SW480 (cell line): ENCODE measurements around the gene ZSCAN2.

Experiments
- DNase-seq: peaks from one replicate; pipeline ENCODE4 v3.0.0-alpha.2; 2016; ENCODE audit warnings: low spot score

ZSCAN2 gene

DNA sequence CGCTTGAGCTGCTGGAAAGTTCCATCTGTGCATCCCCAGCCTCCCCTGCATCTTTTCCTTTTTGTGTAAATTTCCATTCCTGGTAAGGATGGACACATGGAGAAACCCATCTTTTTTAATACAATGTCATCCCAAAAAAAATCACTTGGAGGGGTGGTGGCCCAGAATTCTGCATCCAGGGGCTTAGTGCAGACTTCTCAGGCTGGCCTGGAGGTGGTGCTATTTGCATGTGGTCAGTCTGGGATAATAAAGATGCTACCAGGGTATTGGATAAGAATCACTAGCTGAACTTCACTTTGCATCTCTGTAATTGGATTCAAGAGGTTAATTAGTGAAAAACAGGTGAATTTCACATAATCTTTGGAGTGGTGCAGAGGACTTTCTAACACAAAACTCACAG lies 1.8 kb upstream of the ZSCAN2 start:
- peak; percentile 58 for DNase-seq

DNA sequence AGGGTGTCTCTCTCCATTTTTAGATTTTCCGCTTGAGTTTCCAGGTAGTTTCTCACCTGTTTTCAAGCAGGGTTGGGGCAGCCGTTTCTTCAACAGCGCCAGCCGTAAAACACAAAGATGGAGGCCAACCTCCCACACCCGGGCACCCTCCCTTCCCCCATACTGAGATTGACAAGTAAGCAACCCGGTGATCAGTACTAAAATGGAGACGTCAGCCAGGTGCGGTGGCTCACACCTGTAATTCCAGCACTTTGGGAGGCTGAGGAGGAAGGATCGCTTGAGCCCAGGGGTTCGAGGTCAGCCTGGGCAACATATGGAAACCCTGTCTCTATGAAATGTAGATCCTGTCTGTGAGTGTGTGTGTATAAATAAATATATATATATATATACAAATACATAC lies 903 bp upstream of the ZSCAN2 start:
- no peak for DNase-seq

DNA sequence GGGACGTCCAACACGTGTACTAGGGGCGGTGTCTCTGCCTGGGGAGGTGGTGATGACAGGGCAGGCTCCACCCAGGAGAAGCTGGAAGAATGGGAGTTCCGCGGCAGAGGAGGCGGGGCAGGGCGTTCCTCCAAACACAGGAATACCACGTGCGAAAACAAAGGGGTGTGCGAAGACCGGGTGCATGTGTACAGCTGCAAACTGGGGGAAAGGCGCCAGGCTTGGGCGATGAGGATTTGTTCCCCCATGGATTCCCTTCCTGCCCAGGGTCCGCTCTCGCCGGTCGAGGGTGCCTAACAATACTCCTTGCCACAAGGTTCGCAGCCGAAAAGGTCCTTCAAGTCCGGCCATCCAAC lies 500 bp upstream of the ZSCAN2 start:
- peak; percentile 85 for DNase-seq

DNA sequence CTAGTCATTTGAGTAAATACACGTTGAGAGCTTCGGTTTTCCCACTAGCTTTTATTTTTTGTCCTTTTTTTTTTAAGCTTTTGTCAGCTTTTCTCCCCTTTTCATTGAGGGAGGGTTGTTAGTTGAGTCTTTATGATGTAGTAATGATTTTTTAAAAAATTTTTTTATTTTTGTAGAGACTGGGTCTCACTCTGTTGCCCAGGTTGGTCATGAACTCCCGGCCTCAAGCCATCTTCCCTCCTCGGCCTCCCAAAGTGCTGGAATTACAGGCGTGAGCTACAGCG lies 688 bp downstream of the ZSCAN2 start:
- no peak for DNase-seq

DNA sequence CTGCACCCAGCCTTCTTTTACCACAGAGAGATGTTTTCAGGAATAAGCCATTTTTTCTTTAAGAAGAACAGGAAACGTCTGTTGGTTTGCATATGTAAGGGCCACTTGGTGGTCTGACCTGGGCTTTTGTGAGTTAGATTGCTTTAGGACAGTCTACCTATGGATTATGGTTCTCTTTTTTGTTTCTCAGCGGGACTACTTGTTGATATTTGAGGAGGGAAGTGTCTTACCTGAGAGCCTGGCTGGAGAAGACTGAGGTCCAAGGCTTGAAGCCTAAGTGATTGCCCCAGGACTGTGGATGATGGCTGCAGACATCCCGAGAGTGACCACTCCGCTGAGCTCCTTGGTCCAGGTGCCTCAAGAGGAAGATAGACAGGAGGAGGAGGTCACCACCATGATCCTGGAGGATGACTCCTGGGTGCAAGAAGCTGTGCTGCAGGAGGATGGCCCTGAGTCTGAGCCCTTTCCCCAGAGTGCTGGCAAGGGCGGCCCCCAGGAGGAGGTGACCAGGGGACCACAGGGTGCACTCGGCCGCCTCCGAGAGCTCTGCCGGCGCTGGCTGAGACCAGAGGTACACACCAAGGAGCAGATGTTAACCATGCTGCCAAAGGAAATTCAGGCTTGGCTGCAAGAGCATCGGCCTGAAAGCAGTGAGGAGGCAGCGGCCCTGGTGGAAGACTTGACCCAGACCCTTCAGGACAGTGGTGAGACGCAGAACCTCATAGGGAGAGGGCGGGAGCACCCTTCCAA lies 3.0 kb downstream of the ZSCAN2 start:
- DNase-seq, result no peak

DNA sequence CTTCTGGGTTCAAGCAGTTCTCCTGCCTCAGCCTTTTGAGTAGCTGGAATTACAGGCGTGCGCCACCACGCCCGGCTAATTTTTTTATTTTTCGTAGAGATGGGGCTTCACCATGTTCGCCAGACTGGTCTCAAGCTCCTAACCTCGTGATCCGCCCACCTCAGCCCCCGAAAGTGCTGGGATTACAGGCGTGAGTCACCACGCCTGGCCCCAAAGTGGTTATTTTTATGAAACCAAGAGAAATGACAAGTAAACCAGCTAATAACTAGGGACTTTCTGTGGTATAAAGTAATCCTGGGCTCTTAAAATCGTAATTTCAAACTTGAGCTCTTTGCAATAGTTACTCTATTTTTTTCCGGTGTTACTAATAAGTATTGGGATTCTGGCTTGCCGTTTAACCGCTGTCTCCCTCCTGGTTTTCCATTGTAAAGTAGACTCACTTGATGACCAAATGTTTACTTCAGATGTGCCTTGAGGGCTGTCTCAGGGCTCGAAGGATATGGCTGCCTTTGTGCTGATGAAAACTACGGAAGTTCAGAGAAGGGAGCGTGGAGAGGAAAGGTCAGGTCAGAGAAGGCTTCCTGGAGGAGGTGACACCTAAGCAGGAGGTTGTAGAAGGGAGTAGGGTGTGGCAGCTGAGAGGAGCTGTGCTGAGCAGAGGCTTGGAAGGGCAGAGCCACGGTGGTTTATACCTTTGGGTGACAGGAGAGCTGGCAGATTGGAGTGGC lies 4.2 kb downstream of the ZSCAN2 start:
- no peak for DNase-seq

DNA sequence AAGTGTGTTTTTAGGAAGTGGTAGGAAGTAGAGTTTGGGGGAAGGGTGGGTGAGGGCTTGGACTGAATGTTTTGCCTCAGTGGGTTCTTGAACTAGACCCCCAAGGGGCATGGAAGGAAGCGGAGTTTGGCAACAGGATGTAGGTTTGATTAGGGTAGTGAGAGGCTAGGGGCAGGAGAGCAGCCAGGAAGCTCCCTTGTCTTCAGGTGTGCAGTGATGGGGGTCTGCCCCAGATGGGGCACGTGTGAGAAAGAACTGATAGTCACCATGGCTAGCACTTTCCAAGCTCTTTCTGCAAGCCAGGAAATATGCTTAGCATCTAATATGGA lies 4.7 kb downstream of the ZSCAN2 start:
- DNase-seq, result no peak

DNA sequence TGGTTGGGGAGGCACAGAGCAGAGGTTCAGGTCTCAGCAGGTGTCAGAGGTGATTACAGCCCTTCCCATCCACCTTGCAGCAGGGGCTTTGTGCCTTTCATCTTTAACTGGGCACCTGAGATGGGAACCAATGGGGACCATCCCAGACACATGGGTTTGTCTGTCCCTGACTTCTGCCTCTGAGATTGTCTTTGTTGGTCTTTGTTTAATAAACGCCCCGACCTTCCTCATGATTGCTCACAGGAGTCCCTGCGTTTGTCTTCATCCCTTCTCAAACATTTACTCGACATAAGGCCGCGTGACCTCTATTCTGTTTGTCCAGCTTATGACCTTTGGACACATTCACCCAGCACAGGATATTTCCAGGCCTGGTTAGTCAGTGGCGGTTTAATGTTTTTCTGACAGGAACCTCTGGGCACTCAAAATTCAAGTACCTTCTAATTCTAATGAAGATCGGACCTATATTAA lies 5.9 kb downstream of the ZSCAN2 start:
- DNase-seq, result no peak

DNA sequence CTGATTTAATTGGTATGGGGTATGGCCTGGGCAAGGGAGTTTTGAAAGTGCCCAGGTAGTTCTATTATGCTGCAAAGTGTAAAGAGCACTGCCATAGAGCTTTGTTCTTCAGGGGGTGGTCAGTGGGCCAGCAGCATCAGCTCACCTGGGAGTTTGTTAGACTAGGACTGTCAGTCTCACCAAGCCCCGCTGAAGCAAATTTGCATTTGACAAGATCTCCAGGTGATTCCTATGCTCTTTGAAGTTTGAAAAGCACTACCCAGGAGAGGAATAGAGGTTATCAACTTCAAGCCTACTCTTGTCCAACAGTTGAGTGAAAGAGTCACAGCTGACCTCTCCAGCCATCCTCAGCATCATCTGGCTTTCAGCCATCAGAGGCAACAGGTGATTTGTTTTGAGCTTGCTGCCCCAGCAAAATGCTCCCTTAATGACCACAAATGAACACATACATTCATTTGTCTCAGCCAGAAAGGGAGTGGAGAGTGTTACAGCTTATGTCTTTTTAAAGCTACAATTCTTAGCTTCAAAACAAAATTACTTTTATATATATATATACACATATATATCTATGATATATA lies 8.0 kb downstream of the ZSCAN2 start:
- no peak for DNase-seq

DNA sequence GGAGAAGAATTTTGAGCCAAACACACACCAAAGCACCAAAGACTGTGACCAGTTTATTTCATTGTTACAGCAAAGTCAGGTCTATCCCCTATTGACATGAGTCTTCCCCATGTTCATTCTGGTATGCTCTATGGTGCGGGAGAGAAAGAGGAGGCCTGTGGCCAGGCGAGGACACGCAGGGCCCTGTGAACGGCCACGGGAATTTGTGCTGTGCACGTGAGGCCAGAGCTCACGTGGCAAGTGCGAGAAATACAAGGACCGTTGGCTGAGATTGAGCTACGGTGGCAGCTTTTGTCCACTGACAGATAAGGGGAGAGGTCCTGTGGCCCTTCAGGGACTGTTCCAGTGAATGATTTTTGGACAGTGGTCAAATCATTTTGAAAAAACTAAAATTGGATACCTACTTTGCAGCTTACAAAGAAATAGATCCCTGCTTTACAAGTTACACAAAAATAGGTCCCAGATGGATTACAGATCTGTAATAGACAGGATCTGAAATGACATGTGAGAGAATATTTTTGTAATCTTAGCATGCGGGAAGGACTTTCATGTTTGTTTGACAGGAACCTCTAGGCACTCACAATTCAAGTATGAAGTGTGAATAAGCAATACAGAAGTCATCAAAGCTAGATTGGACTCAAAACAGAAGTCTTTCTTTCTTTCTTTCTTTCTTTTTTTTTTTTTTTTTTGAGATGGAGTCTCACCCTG lies 9.2 kb downstream of the ZSCAN2 start:
- no peak for DNase-seq

DNA sequence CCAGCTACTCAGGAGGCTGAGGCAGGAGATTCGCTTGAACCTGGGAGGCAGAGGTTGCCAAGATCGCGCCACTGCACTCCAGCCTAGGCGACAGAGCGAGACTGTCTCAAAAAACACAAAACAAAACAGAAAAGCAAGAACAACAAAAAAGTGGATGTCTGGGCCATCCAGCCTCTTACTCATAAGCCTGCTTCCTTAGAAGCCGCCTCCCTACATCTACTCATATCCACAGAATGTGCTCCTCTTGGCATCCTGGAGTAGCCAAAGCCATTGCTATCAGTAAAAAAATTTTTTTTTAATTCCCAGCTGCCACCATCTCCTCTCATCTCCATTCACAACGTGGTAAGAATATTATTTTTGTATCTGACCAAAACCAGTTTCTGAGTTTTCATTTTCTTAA lies 10.8 kb downstream of the ZSCAN2 start:
- no peak for DNase-seq

DNA sequence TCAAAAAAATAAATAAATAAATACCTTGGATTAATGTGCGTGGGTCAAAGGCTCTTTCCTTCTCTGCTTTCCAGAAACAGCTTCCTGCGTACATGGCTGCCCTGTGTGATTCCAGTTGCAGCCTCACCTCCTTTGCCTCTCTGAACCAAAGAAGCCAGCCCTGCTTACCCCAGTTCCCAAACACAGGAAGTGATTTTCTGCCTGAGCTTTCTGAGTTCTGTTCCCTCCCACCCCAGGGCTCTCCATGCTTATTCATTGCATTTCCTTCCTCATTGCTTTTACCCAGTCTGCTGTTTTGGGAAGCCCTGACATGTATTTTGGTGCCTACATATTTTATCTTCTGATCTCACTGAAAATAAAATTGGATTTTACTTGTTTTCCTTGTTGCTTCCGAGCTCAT lies 15.4 kb downstream of the ZSCAN2 start:
- DNase-seq, result no peak

DNA sequence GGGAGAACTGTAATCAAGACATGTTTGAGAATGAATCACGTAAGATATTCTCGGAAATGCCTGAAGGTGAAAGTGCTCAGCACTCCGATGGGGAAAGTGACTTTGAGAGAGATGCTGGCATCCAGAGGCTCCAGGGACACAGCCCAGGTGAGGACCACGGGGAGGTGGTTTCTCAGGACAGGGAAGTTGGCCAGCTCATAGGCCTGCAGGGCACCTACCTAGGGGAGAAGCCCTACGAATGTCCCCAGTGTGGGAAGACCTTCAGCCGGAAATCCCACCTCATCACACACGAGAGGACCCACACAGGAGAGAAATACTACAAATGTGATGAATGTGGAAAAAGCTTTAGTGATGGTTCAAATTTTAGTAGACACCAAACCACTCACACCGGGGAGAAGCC lies 19.8 kb downstream of the ZSCAN2 start:
- no peak for DNase-seq

DNA sequence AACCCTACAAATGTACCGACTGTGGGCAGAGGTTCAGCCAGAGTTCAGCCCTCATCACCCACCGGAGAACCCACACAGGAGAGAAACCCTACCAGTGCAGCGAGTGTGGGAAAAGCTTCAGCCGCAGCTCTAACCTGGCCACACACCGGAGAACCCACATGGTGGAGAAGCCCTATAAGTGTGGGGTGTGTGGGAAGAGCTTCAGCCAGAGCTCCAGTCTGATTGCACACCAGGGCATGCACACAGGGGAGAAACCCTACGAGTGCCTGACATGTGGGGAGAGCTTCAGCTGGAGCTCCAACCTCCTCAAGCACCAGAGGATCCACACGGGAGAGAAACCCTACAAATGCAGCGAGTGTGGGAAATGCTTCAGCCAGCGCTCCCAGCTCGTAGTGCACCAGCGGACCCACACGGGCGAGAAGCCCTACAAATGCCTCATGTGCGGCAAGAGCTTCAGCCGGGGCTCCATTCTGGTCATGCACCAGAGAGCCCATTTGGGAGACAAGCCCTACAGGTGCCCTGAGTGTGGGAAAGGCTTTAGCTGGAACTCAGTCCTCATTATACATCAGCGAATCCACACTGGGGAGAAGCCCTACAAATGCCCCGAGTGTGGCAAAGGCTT lies 20.7 kb downstream of the ZSCAN2 start:
- DNase-seq, result no peak

DNA sequence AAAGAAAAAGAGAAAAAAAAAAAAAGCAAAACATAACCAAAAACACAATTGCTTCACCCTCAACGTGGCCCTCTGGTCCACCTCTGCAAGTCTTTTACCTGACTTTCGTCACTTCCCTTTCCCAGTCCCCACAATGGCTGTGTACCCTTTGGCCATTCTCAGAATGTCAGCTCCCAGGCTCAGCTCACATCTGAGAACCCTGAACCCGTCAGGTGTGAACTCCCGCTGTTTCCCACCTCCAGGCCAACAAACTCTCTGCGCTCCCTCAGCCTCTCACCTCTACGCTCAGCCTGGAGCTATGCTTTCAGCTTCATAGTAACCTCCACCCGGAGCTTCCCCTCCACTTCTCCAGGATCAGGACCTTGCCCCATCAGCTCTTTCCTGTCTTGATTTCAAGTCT lies 23.6 kb downstream of the ZSCAN2 start:
- no peak for DNase-seq

DNA sequence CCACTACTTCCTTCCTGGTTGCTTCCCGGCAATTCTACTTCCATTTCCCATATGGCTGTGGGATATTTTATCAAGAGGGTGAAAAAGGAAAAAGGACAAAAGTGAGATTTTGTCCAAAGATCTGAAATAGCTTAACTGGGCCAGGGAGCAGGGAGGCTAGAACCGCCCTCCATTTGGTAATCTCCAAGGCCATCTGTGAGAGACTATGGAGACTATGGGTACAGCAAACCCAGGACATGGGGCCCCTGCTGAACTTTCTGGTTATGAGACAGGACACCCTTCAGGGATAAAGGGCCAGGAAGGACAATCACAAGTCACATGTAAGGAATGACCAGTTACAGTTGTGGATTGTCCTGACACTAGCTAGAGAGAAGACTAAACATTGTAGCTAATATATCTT lies 24.3 kb downstream of the ZSCAN2 start:
- DNase-seq, result no peak

DNA sequence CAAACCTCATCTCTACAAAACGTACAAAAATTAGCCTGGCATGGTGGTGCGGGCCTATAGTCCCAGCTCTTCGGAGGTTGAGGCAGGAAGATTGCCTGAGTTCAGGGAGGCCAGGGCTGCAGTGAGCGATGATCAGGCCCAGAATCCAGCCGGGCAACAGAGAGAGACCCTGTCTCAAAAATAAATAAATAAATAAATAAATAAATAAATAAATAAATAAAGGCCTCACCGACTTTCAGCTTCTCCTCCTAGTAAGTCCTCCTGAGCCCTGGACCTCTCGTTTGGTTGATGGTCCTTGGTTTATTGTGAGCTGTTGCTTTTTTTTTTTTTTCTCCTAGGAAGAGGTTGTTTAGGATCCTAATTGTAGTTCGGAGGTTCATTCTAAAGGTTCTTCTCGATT lies 28.2 kb downstream of the ZSCAN2 start:
- DNase-seq, result no peak

DNA sequence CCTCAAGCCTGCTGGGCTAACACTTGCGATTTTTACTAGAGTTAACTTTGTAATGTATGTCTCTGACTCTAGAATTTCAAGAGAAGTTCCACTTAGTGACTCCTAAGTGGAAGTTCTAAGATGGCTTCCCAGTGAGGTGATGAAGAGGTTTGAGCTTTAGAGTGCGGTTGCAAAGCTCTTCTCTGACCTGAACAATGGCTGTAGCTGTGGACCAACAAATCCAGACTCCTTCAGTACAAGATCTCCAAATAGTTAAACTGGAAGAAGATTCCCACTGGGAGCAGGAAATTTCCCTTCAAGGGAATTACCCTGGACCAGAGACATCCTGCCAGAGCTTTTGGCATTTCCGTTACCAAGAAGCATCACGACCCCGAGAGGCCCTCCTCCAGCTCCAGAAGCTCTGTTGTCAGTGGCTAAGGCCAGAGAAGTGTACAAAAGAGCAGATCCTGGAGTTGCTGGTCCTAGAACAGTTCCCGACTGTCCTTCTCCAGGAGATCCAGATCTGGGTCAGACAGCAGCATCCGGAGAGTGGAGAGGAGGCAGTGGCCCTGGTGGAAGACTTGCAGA lies 31.0 kb downstream of the ZSCAN2 start:
- DNase-seq, result no peak

DNA sequence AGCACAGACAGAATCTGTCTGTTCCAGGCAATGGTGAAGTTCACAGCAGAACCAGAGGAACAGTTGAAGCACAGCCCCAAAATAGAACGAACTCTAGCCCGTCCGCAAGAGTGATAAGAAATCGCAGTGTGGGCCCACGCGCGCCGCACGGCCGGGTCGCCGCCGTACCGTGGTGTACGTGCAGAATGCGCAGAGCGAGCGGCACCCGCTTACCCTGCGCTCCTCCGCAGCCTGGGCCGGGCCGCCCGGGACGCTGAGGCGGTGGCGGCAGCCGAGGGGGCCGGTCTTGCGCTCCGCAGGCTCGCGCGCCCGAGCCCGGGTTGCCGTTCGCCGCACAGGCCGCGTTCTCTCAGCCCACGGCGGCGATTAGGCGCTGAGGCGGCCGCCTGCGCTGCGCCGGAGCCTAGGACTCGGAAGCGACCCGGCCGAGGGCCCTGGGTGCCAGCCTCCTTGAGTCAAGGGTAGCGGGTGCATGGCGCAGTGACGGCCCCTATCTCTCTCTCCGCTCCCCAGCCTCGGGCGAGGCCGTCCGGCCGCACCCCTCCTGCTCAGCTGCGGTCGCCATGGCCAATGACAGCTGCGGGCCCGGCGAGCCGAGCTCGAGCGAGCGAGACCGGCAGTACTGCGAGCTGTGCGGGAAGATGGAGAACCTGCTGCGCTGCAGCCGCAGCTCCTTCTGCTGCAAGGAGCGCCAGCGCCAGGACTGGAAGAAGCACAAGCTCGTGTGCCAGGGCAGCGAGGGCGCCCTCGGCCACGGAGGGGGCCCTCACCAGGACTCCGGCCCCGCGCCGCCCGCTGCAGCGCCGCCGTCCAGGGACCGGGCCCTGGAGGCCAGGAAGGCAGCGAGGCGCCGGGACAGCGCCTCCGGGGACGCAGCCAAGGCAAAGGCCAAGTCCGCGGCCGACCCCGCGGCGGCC lies 32.8 kb downstream of the ZSCAN2 start:
- DNase-seq, result peak; percentile 67

DNA sequence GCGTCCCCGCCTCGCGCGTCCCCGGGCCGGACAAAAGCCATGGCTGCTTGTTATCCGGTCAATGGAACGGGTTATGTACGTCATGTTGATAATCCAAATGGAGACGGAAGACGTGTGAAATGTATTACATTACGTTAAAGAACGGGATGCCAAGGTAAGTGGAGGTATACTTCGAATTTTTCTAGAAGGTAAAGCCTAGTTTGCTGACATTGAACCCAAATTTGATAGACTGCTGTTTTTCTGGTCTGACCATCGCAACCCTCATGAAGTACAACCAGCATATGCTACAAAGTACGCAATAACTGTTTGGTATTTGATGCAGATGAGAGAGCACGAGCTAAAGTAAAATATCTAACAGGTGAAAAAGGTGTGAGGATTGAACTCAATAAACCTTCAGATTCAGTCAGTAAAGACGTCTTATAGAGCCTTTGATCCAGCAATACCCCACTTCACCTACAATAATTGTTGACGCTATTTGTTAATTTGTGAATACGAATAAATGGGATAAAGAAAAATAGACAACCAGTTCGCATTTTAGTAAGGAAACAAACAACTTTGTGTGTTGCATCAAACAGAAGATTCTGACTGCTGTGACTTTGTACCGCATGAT lies 33.5 kb downstream of the ZSCAN2 start:
- DNase-seq, result no peak

DNA sequence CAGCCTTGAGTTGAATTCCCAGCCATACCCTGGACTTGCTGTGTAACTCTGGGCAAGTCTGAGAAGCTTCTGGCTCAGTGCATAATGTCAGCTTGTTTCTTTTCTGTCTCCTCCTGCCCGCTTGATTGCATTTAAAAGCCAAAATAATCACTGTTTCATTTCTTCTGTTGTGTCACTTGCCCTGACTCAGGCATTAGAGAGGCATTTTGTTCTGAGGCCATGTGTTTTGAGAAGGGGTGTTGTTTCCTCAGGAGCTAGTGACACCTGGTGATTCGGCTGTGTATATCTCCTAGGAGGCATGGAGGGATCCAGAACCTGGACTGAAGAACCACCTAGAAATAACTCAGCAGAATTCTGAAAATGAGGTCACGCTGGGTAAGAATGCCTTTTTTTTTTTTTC lies 37.3 kb downstream of the ZSCAN2 start:
- DNase-seq, result peak; percentile 46
